SK-N-SH (cell line): ENCODE data around the gene PRIMPOL. TPM values are rescaled to one million over a fixed set of nuclear protein-coding genes. Genes with fewer than 3 reads are reported as not detected.
A peak's percentile ranks its signal among the peaks of the same experiment; 100 is the strongest.

ENCODE experiments used
- ELF1 ChIP-seq: IDR thresholded peaks from 2 replicates; pipeline ENCODE4 v1.4.0; 2012
- FOXM1 ChIP-seq: IDR thresholded peaks from 2 replicates; pipeline ENCODE4 v1.4.0; 2012; ENCODE audit warnings: low read depth, mild to moderate bottlenecking
- GABPA ChIP-seq: IDR thresholded peaks from 2 replicates; pipeline ENCODE4 v1.4.0; 2012; ENCODE audit warnings: low read depth, mild to moderate bottlenecking
- GATA2 ChIP-seq: sonication (generic); formaldehyde crosslinking; IDR thresholded peaks from 2 replicates; pipeline ENCODE4 v1.5.0; 2020; ENCODE audit warnings: mild to moderate bottlenecking, missing genetic modification reagents
- RXRA ChIP-seq: IDR thresholded peaks from 2 replicates; pipeline ENCODE4 v1.4.0; 2012; ENCODE audit warnings: low read depth, mild to moderate bottlenecking, borderline replicate concordance
- SIN3A ChIP-seq: IDR thresholded peaks from 2 replicates; pipeline ENCODE4 v1.6.1; 2012; ENCODE audit warnings: low read depth, mild to moderate bottlenecking, low read length, moderate library complexity, borderline replicate concordance
- TAF1 ChIP-seq: IDR thresholded peaks from 2 replicates; pipeline ENCODE4 v1.6.1; 2012; ENCODE audit warnings: low read depth, mild to moderate bottlenecking, low read length, moderate library complexity, borderline replicate concordance
- polyA plus RNA-seq, 3 experiments: library from polyadenylated mRNA; depleted of rRNA; stranded (reverse); fragments of >200 nt; gene quantifications; 2 replicates each; pipeline ENCODE4 v1.2.3, GENCODE V29; 2012
- TF ChIP-seq, protein P1 (sequence below): IDR thresholded peaks from 2 replicates; pipeline ENCODE4 v1.4.0; 2012; ENCODE audit warnings: low read depth, borderline replicate concordance
- TF ChIP-seq, protein P2 (sequence below): fragments of 200-600 bp; sonication (generic); IDR thresholded peaks from 2 replicates; pipeline ENCODE4 v1.6.1; 2017; ENCODE audit warnings: antibody characterized with exemption, mild to moderate bottlenecking, moderate library complexity
- TF ChIP-seq, protein P3 (sequence below): IDR thresholded peaks from 2 replicates; pipeline ENCODE4 v1.6.1; 2012; ENCODE audit warnings: mild to moderate bottlenecking, low read depth, low read length, moderate library complexity

The PRIMPOL gene
- polyA plus RNA-seq, 1 of the 3 experiments (the other 2 are of a cell fraction), result 8.0 TPM

DNA sequence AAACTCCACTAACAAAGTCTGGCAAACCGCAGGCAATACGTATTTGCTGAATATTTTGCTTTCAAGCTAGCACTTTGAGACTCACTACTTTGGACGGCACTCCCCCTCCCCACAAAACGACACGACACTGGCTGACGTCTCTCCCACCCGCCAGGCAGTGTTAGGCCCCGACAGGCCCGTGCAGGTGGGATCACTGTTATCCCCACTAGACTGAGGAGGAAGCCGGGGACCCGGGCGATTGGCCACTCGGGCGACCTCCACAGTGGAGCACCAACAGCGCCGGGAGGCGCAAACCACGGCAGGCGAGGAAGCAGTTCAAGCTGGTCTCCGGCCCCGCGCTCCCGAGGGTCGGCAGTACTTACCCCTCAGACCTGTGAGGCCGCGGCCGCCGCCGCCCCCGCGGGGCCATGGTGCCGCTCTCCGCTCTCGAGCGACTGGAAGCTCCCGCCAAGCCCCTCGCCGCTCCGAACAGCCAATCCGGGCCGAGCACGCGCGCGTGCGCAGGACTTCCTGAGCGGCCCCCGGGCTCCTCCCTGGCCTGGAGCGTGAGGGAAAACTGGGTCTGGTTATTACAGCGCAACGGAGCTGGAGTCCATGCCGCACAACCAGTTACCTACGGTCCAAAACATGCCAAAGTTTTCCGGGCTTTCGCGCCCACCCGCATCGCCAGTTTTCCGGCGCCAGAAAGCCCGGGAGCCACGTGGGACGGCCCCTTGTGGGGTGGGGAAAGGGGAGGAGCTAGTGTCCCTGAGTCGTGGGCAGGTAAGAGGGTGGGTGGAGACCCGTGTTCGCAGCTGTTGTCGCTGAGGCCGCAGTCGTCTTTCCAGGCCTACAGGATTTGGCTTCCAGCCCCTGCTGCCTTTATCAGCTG is 84.4 kb downstream of the PRIMPOL start, which contains the start of gene CENPU (continued):
- TF ChIP-seq, protein P1, sequence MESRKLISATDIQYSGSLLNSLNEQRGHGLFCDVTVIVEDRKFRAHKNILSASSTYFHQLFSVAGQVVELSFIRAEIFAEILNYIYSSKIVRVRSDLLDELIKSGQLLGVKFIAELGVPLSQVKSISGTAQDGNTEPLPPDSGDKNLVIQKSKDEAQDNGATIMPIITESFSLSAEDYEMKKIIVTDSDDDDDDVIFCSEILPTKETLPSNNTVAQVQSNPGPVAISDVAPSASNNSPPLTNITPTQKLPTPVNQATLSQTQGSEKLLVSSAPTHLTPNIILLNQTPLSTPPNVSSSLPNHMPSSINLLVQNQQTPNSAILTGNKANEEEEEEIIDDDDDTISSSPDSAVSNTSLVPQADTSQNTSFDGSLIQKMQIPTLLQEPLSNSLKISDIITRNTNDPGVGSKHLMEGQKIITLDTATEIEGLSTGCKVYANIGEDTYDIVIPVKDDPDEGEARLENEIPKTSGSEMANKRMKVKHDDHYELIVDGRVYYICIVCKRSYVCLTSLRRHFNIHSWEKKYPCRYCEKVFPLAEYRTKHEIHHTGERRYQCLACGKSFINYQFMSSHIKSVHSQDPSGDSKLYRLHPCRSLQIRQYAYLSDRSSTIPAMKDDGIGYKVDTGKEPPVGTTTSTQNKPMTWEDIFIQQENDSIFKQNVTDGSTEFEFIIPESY, result peak; percentile 46; the same call in 1 of the 2 replicates
- peak; percentile 32; the same call in 1 of the 2 replicates for TF ChIP-seq GABPA
- TF ChIP-seq, protein P2, sequence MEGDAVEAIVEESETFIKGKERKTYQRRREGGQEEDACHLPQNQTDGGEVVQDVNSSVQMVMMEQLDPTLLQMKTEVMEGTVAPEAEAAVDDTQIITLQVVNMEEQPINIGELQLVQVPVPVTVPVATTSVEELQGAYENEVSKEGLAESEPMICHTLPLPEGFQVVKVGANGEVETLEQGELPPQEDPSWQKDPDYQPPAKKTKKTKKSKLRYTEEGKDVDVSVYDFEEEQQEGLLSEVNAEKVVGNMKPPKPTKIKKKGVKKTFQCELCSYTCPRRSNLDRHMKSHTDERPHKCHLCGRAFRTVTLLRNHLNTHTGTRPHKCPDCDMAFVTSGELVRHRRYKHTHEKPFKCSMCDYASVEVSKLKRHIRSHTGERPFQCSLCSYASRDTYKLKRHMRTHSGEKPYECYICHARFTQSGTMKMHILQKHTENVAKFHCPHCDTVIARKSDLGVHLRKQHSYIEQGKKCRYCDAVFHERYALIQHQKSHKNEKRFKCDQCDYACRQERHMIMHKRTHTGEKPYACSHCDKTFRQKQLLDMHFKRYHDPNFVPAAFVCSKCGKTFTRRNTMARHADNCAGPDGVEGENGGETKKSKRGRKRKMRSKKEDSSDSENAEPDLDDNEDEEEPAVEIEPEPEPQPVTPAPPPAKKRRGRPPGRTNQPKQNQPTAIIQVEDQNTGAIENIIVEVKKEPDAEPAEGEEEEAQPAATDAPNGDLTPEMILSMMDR, result no peak
- TF ChIP-seq FOXM1, result peak; percentile 63; the same call in 1 of the 2 replicates
- no peak for TF ChIP-seq GATA2 (CRISPR knock-in tag)
- peak; percentile 80 for TF ChIP-seq TAF1
- TF ChIP-seq SIN3A, result peak; percentile 98
- TF ChIP-seq, protein P3, sequence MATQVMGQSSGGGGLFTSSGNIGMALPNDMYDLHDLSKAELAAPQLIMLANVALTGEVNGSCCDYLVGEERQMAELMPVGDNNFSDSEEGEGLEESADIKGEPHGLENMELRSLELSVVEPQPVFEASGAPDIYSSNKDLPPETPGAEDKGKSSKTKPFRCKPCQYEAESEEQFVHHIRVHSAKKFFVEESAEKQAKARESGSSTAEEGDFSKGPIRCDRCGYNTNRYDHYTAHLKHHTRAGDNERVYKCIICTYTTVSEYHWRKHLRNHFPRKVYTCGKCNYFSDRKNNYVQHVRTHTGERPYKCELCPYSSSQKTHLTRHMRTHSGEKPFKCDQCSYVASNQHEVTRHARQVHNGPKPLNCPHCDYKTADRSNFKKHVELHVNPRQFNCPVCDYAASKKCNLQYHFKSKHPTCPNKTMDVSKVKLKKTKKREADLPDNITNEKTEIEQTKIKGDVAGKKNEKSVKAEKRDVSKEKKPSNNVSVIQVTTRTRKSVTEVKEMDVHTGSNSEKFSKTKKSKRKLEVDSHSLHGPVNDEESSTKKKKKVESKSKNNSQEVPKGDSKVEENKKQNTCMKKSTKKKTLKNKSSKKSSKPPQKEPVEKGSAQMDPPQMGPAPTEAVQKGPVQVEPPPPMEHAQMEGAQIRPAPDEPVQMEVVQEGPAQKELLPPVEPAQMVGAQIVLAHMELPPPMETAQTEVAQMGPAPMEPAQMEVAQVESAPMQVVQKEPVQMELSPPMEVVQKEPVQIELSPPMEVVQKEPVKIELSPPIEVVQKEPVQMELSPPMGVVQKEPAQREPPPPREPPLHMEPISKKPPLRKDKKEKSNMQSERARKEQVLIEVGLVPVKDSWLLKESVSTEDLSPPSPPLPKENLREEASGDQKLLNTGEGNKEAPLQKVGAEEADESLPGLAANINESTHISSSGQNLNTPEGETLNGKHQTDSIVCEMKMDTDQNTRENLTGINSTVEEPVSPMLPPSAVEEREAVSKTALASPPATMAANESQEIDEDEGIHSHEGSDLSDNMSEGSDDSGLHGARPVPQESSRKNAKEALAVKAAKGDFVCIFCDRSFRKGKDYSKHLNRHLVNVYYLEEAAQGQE, result peak; percentile 36; the same call in 1 of the 2 replicates
- peak; percentile 81 for TF ChIP-seq ELF1
- TF ChIP-seq RXRA, result 0 out of 2 replicates have a peak, but pooled peaks have one; percentile 17
- TF ChIP-seq, all 33 proteins: peak for 26
